NCI-H69 (cell line): Measurements from ENCODE around the gene CDKAL1.

ENCODE experiments used
- DNase-seq: peaks from one replicate; lab custom pipeline; 2025; lab: John Stamatoyannopoulos, UW

The CDKAL1 gene

GRCh38 chr6:20838113-20838512 is 303.9 kb downstream of the CDKAL1 start:
- DNase-seq: no peak

DNA sequence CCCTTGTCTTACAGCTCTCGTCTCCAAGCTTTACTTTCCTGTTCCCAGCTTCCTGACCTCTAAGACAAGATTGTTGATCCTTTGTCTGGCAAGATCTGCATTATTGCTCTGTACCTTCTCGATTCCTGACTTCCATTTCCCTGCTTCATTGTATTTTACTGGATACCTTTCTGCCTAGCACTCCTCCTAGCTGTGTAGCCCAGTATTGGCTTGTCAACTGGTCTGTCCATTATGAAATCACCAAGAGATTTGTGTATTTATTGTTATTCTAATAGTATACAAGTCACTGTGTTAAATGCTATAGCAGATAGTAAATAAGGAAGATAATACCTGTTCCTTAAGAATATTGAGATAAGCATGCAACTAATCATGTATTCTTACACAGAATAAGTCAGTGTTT is 305.4 kb downstream of the CDKAL1 start:
- peak; percentile 36 for DNase-seq

- no peak for DNase-seq
Measured at GRCh38 chr6:20840675-20841074, 306.4 kb downstream of the CDKAL1 start.

DNA sequence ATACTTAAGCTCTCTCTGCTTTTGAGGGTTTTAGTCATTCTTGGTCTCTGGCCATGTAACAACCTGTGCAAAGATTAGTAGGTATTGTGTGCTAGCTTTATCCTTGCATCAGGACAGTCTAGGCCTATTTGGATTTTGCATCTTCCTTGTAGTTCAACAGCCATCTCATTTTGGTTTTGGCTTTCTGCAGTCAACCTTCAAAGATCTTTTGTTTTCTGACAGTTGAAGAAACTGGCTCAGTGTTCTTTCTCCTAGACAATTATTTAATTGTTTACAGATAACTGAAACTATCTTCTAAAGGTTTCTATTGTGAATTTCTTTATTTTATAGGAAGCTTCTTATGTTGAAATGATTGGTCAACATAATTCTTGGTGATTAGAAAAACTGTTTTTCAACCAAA is 307.5 kb downstream of the CDKAL1 start:
- DNase-seq: no peak

DNA sequence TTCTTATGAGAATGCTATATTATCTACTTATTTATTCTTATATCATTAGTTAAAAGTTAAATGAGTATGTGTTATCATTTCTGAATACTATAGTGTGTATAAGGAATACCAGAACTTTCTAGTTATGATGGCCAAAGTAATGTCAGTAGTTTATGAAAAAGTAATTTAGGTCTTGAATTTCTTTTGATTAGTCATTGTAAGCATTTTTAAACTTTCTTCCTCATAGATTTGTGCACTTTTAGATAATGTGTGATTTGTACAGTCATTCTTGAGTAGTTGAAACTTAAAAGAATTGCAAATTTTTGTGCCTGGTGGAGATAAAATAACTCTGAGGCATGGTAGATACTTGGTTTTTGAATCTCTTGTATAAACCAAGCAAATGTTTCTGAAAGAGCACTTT is 311.3 kb downstream of the CDKAL1 start:
- DNase-seq: no peak

DNA sequence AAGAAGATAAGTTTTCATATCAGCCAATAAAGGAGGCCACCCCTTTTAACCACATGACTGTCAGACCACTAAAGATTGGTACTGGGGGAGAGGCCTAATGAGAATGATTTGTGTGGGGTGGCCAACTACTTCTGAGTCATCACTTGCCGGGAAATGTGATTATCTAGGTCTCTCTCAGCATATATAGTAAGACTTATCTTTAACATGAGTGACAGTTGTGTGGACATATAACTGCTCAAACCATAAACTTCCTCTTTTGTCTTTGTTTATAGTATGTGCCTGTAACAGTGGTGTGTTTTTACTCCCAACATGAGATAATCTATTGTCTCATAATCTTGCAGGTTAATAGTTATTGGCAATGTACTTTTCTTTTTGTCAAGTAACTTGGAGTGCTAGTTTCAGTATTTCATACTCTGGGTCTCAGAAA is 312.4 kb downstream of the CDKAL1 start:
- no peak for DNase-seq

DNA sequence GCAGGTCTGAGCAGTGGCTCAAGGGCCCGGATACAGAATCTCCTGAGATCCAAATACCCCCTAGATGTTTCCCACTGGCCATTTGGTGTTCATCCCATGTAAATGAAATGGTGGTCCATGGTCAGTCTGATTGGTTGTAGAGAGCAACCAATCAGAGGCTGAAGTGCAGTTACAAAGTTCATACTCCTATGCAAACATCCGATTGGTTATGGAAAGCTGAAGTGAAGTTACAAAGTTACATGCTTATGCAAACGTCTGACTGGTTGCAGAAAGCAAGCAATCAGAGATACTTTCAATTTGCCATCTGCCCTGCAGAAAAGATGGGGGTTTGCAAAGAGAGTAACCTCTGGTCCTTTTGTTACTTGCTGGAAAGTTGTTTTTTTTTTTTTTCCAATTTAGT is 313.6 kb downstream of the CDKAL1 start:
- DNase-seq: no peak

DNA sequence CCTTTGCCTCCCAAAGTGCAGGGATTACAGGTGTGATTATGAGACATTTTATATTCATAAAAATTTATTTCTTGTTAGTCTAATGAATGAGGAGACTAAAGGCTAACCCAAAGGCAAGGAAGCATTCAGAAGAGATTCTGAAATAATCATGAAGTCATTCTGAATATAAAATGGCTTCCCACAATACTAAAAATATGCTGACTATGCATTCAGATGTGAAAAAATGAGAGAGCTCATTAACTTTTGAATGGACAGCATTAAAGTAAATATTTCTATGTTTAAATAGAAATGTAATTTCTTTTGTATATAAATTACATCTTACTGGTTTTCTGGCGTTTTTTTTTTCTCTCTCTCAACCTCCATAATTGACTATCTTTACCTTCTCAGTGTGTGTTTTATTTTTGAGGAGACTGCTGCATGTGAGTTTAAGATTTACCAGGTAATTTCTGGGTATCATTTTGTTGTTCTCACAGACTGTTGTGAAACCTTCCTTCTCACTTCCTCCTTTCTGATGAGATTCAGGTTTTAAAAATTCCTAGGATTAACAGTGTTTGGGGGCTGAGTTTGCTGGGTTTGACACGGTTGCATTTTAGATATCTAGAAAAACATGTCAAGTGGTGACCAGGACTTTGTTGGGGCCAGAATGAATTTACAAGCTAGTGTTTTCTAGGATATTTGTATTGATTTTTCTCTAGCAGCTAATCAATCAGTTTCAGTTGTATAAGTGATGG is 316.6 kb downstream of the CDKAL1 start:
- peak; percentile 49 for DNase-seq

- no peak for DNase-seq
Measured at GRCh38 chr6:20851795-20852194, 317.5 kb downstream of the CDKAL1 start.

DNA sequence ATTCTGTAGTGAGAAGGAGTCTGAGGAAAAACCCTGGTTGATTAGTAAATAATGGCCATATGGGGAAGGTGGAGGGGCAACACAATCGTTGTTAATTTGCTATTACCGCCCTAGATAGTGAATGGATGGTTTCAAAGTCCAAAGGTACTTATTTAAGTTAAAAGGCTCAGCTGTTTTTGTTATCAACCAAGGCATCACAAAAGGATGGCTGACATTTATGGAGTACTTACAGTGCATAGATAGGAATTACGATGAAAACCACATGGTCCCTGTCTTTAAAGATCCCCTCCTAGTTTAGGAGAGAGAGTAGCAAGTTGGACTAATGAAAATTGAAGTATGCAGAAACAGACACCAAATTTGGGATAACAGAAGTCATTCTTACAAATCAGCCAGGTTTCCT is 319.6 kb downstream of the CDKAL1 start:
- peak; percentile 92 for DNase-seq

DNA sequence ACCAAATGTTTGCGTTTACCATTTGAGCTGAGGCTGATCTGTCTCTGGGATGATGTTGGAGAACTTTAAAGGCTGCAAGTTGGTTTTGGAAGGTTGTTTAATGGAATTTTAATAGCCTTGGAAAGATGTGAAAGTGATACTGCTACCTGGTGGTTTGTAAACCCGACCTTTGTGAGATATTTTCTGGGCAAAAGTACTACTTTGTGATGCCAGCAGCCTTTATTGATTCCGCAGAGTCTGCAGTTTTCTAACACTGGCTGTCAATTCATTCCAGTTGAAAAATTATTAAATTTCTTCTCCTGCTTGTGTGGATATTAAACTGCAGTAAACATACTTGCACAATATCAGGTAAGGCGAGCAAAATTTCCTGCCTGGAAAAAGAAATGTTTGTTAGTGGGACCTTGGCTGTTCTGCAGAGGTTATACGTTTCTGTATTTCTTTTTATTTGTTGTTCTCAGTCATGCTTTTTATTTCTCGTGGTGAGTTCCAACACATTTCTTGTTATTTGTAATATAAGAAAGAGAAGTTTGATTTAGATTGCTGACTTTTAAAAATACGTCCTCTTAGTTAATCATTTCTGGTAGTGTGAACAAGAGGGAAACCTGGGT is 322.5 kb downstream of the CDKAL1 start:
- no peak for DNase-seq

- peak; percentile 57 for DNase-seq
Measured at GRCh38 chr6:20861481-20861880, 327.2 kb downstream of the CDKAL1 start.

- peak; percentile 91 for DNase-seq
Measured at GRCh38 chr6:20866036-20866435, 331.8 kb downstream of the CDKAL1 start.

DNA sequence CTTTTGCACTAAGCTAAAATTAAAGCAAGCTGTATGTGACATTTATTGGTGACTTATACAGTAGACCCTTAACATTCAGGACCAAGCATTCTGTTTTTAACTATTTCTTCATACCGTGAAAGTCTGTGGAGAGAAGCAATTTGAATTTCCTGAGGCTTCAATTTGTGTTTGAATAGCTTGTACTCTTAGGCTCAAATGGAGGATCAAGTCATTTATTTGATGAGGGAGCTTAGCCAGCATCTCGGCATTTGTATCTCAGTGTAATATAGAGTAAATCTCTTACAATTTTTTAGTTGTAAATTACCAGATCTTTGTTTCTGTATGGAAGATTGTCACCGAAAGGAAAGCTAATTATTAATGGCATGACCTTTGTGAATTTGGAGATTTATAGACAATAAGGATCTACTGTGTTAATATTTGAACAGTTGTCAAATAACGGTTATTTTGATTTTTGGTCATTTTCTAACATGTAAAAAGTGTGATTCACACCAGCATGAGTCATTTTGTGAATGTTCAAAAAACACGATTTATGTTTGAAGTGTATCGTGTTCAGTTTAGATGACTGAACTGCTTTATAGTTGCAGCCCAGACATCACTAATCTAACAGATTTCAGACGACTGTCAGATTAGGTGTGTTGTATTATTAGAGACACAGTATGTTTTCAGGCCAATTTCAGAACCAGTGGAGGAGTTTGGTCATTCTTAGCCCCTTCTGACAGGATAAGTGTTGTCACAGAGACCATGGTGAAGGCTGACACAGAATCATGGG is 332.9 kb downstream of the CDKAL1 start:
- DNase-seq: peak; percentile 89

GRCh38 chr6:20868397-20869096 is 334.3 kb downstream of the CDKAL1 start:
- peak; percentile 100 for DNase-seq

- DNase-seq: peak; percentile 56
Measured at GRCh38 chr6:20870021-20870420, 335.8 kb downstream of the CDKAL1 start.

DNA sequence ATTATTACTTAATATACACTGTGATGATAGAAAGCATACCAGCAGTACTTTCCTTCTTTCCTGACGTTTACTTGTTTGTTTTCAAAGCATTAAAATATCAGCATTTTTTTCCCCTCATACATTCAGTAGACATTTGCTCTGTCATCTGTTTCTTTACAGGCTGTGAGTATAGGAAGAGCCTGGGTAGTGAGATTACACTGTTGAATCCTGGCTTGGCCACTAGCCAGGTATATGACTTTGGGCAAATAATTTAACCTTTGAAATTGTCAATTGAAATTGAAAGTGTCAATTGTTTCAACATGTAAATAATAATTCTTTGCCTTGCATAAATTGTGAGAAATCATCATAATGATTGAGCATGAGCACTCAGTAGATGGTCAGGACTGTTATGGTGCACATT is 336.2 kb downstream of the CDKAL1 start:
- DNase-seq: peak; percentile 70

- peak; percentile 74 for DNase-seq
Measured at GRCh38 chr6:20873425-20874190, 339.4 kb downstream of the CDKAL1 start.

DNA sequence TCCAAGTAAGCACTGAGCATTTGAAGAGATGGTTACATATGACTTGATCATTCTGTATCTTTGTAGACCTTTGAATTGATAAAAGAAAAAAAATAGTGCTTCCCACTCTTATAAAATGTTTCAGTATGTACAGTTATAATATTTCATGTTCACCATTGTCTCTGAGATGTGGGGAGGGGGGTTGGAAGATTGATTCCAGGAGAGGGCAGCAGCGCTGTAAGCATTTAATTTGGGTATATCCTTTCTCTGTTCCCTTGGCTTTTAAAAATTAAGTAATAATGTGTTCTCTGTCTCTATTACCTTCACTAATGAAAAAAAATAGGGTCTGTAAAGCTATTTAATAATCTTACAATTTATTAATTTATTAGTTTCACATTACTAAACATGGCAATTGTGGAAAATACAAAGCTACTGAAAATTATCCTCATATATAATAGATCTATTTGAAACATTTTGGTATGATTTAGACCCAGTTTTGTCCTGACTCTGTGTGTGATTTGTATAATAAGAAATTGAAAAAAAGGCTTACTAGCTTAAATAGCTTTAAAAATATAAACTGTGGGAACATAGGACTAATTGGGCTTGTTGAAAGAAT is 341.2 kb downstream of the CDKAL1 start:
- DNase-seq: peak; percentile 78

- peak; percentile 65 for DNase-seq
Measured at GRCh38 chr6:20876036-20876435, 341.8 kb downstream of the CDKAL1 start.

- no peak for DNase-seq
Measured at GRCh38 chr6:20876561-20876960, 342.3 kb downstream of the CDKAL1 start.
